HUES64 (cell line): Measurements from ENCODE around the gene VEGFC.

Experiments
- H3K27ac ChIP-seq: 2 replicates; pipeline ENCODE4 v1.7.0; 2013; ENCODE audit warnings: low read depth, low read length, inconsistent platforms
- H3K27me3 ChIP-seq: 2 replicates; pipeline ENCODE4 v1.6.1; 2013; ENCODE audit warnings: mild to moderate bottlenecking, low read length; ENCODE audit not compliant: insufficient read depth
- H3K36me3 ChIP-seq: 2 replicates; pipeline ENCODE4 v1.6.1; 2013; ENCODE audit warnings: mild to moderate bottlenecking, low read length; ENCODE audit not compliant: insufficient read depth
- H3K4me1 ChIP-seq: 2 replicates; pipeline ENCODE4 v1.6.1; 2013; ENCODE audit warnings: mild to moderate bottlenecking, low read length, moderate library complexity; ENCODE audit not compliant: insufficient read depth
- H3K4me3 ChIP-seq: 2 replicates; pipeline ENCODE4 v1.5.1; 2013; ENCODE audit warnings: mild to moderate bottlenecking, low read length, moderate library complexity
- H3K9ac ChIP-seq: 2 replicates; pipeline ENCODE4 v1.6.1; 2013; ENCODE audit warnings: mild to moderate bottlenecking, low read depth, low read length
- H3K9me3 ChIP-seq: 2 replicates; pipeline ENCODE4 v1.6.1; 2013; ENCODE audit warnings: low read depth, low read length; ENCODE audit not compliant: insufficient read depth
- WGBS: fragments of 150-250, 120-280 bp; methylation state at CpG from one replicate; pipeline ENCODE4 v1.1.7; 2013; ENCODE audit warnings: missing lambda C conversion rate; 5-methylcytosine and 5-hydroxymethylcytosine counted together

Gene VEGFC

DNA sequence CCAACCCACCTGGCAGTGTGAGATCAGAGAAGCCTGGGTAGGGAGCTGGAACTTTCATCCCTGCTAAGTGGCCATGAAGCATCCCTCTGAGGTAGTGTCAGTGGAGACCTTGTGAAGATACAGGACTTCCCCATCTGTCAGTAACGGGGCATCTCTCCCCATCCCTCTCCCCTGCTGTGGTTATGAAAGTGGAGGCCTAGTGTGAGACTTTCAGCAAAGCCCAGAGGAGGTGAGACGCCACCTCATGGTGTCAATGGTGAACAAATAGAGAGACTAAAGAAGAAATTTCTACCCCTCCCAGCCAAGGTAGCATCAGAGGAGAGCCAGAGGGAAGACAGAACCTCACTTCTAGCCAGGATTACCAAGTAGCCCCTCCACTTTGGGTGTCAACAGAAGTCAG, 150.2 kb downstream of the VEGFC start:
- 50% methylated on average over 1 of the region's 2 CpGs for WGBS
- no peaks in the 10 kb centered on the region for H3K9me3 ChIP-seq
- H3K4me3 ChIP-seq, result no peak overlapping the region
- H3K9ac ChIP-seq, result no peak overlapping the region
- no peak overlapping the region for H3K27ac ChIP-seq
- H3K4me1 ChIP-seq, result no peaks in the 10 kb centered on the region
- H3K36me3 ChIP-seq, result no peaks in the 10 kb centered on the region
- no peaks in the 10 kb centered on the region for H3K27me3 ChIP-seq

- H3K27ac ChIP-seq, result no peak overlapping the region
- no peaks in the 10 kb centered on the region for H3K36me3 ChIP-seq
- H3K9me3 ChIP-seq, result no peaks in the 10 kb centered on the region
- no peak overlapping the region for H3K9ac ChIP-seq
- no peak overlapping the region for H3K4me3 ChIP-seq
- H3K4me1 ChIP-seq, result no peaks in the 10 kb centered on the region
- no peaks in the 10 kb centered on the region for H3K27me3 ChIP-seq
- 90% methylated on average over 2 of the region's 3 CpGs for WGBS
Observed at GRCh38 chr4:176641237-176641636, 151.5 kb downstream of the VEGFC start.

DNA sequence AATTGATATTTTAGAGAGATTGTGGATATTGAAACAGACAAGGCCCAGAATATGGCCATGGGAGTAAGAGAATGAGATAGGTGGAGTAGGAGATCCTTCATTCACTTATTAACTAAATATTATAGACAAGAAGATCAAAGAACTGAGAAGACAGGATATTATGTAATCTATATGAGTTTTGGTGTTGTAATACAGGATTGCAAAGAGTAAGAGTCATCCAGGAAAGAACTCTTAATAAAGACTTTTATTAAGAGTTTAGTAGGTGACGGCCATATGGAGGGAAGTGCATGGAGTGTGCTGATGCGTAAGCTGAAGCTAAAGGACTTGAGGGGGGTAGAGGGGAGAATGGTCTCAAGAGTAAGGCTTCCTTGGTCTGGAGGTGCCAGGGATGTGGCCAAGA, 153.7 kb downstream of the VEGFC start:
- Histone ChIP-seq H3K4me3 (no peak overlapping the region), H3K36me3 (no peaks in the 10 kb centered on the region), H3K9me3 (no peaks in the 10 kb centered on the region), H3K27ac (no peak overlapping the region), H3K9ac (no peak overlapping the region), H3K27me3 (no peaks in the 10 kb centered on the region), H3K4me1 (no peaks in the 10 kb centered on the region)
- WGBS, result 98% methylated on average over 2 of the region's 2 CpGs

DNA sequence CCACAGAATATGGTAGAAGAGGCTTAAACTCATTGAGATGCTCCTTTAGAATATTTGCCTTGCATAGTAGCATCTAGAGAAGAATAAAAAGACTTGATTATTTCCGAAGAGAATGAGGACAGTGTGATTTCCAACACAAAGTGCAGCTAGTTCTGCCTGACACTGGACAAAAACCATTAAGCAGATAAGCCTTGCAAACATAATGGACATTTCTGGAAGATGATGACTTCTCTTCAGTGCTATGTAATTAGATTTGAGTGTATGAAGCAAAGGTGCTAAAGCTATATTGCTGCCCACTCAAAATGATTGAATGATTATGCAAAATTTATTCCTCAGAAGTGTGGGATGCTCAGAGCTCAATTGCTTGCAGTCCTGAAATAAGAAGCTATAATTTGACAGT, 156.4 kb downstream of the VEGFC start:
- WGBS, result 97% methylated on average over 1 of the region's 1 CpG
- Histone ChIP-seq H3K9ac (no peak overlapping the region), H3K9me3 (no peaks in the 10 kb centered on the region), H3K27me3 (no peaks in the 10 kb centered on the region), H3K36me3 (no peaks in the 10 kb centered on the region), H3K4me3 (no peak overlapping the region), H3K27ac (no peak overlapping the region), H3K4me1 (no peaks in the 10 kb centered on the region)

GRCh38 chr4:176635372-176636261, 157.1 kb downstream of the VEGFC start:
- H3K27me3 ChIP-seq, result no peaks in the 10 kb centered on the region
- H3K36me3 ChIP-seq, result no peaks in the 10 kb centered on the region
- no peak overlapping the region for H3K9ac ChIP-seq
- H3K9me3 ChIP-seq, result no peaks in the 10 kb centered on the region
- 87% methylated on average over 7 of the region's 8 CpGs for WGBS
- no peak overlapping the region for H3K27ac ChIP-seq
- no peak overlapping the region for H3K4me3 ChIP-seq
- no peaks in the 10 kb centered on the region for H3K4me1 ChIP-seq
